ENCODE data around the gene ZNF418. TPM values are rescaled to one million over a fixed set of nuclear protein-coding genes. Genes with fewer than 3 reads are reported as not detected.

ZNF418 gene
- total RNA-seq (2012; rRNA removed): 3.8 and 4.2 TPM in 2 replicates

GRCh38 chr19:57934820-57935665 is at the start of gene ZNF418:
ZNF418 (minus strand) TSS chr19:57935402; CDS start chr19:57933822, 1,580 bp downstream.
- Histone ChIP-seq H3K4me1 (ENCODE audit: control insufficient read depth, insufficient read depth, low read length) (no peaks in the 10 kb centered on the region), H3K27me3 (ENCODE audit: control insufficient read depth, insufficient read depth, low read length) (no peaks in the 10 kb centered on the region), H3K9me3 (replicated peaks; ENCODE audit: low read length) (no peaks in the 10 kb centered on the region), H3K36me3 (ENCODE audit: insufficient read depth, low read length) (peaks cover 22% of the 10 kb centered on the region), H3K4me2 (ENCODE audit: low read length) (peak within 1 kb of the TSS; percentile 84), H3K4me3 (ENCODE audit: low read length) (peak within 1 kb of the TSS; percentile 83), H3K9ac (ENCODE audit: low read depth, low read length) (peak within 1 kb of the TSS; percentile 83)

GRCh38 chr19:57978586-57979289 is 43.5 kb upstream of the ZNF418 start:
- no peak overlapping the region for H3K4me3 ChIP-seq (ENCODE audit: low read length)
- peaks cover 79% of the 10 kb centered on the region for H3K36me3 ChIP-seq (ENCODE audit: insufficient read depth, low read length)
- H3K9ac ChIP-seq (ENCODE audit: low read depth, low read length): no peak overlapping the region
- H3K27me3 ChIP-seq (ENCODE audit: control insufficient read depth, insufficient read depth, low read length): no peaks in the 10 kb centered on the region
- H3K4me2 ChIP-seq (ENCODE audit: low read length): no peak overlapping the region
- H3K9me3 ChIP-seq (replicated peaks; ENCODE audit: low read length): peaks cover 92% of the 10 kb centered on the region
- H3K4me1 ChIP-seq (ENCODE audit: control insufficient read depth, insufficient read depth, low read length): no peaks in the 10 kb centered on the region

- H3K9me3 ChIP-seq (replicated peaks; ENCODE audit: low read length): peaks cover 71% of the 10 kb centered on the region
- no peak within 1 kb of the TSS for H3K4me2 ChIP-seq (ENCODE audit: low read length)
Measured at GRCh38 chr19:57974434-57974833, 39.2 kb upstream of the ZNF418 start, which contains the start of gene C19orf18. C19orf18 (minus strand) TSS chr19:57974534; CDS start chr19:57974432, 102 bp downstream.

DNA sequence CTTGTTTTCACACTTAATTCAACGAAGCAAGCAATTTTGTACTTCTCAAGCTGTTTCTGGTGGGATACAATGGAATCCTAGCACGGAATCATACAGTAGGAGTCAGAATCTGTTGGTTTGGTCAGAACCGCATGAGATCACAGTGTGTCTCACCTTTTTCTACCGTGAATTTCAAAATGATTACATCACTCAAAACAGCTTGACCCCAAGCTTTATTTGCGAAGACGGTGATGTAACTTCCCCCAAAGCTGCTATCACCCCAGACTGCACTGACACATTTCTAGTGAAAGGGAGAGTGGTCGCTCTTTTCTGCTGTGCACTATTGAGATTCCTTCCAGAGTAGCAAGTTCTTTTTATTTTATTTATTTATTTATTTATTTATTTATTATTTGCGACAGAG is 29.6 kb upstream of the ZNF418 start:
- H3K36me3 ChIP-seq (ENCODE audit: insufficient read depth, low read length): no peaks in the 10 kb centered on the region
- H3K4me2 ChIP-seq (ENCODE audit: low read length): no peak overlapping the region
- no peaks in the 10 kb centered on the region for H3K27me3 ChIP-seq (ENCODE audit: control insufficient read depth, insufficient read depth, low read length)
- no peak overlapping the region for H3K9ac ChIP-seq (ENCODE audit: low read depth, low read length)
- H3K9me3 ChIP-seq (replicated peaks; ENCODE audit: low read length): peaks cover 25% of the 10 kb centered on the region
- H3K4me3 ChIP-seq (ENCODE audit: low read length): no peak overlapping the region
- H3K4me1 ChIP-seq (ENCODE audit: control insufficient read depth, insufficient read depth, low read length): no peaks in the 10 kb centered on the region

More at GRCh38 chr19:57974434-57974833, 39.2 kb upstream of the ZNF418 start, which contains the start of gene C19orf18:
- H3K36me3 ChIP-seq (ENCODE audit: insufficient read depth, low read length): peaks cover 39% of the 10 kb centered on the region
- no peaks in the 10 kb centered on the region for H3K27me3 ChIP-seq (ENCODE audit: control insufficient read depth, insufficient read depth, low read length)
- H3K4me3 ChIP-seq (ENCODE audit: low read length): no peak within 1 kb of the TSS
- no peaks in the 10 kb centered on the region for H3K4me1 ChIP-seq (ENCODE audit: control insufficient read depth, insufficient read depth, low read length)
- H3K9ac ChIP-seq (ENCODE audit: low read depth, low read length): no peak within 1 kb of the TSS

DNA sequence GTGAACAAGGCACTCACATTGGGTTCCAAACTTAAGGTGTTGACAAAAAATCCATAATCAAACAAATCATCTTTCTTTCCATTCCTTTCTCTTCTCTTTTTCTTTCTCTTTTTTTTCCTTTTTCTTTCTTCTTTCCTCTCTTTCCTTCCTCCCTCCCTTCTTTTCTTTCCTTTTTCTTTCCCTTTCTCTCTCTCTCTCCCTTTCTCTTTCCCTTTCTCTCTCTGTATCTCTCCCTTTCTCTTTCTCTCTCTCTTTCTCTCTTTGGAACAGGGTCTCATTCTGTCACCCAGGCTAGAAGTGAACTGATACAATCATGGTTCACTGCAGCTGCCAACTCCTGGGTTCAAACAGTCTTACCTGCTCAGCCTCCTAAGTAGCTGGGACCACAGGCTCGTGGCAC is 26.6 kb upstream of the ZNF418 start:
- no peak overlapping the region for H3K4me2 ChIP-seq (ENCODE audit: low read length)
- H3K4me3 ChIP-seq (ENCODE audit: low read length): no peak overlapping the region
- no peaks in the 10 kb centered on the region for H3K27me3 ChIP-seq (ENCODE audit: control insufficient read depth, insufficient read depth, low read length)
- no peak overlapping the region for H3K9ac ChIP-seq (ENCODE audit: low read depth, low read length)
- no peaks in the 10 kb centered on the region for H3K36me3 ChIP-seq (ENCODE audit: insufficient read depth, low read length)
- H3K4me1 ChIP-seq (ENCODE audit: control insufficient read depth, insufficient read depth, low read length): no peaks in the 10 kb centered on the region
- peaks cover 13% of the 10 kb centered on the region for H3K9me3 ChIP-seq (replicated peaks; ENCODE audit: low read length)

GRCh38 chr19:57954996-57955395 is 19.8 kb upstream of the ZNF418 start:
- Histone ChIP-seq H3K4me2 (ENCODE audit: low read length) (no peak overlapping the region), H3K9ac (ENCODE audit: low read depth, low read length) (no peak overlapping the region), H3K4me1 (ENCODE audit: control insufficient read depth, insufficient read depth, low read length) (no peaks in the 10 kb centered on the region), H3K36me3 (ENCODE audit: insufficient read depth, low read length) (no peaks in the 10 kb centered on the region), H3K9me3 (replicated peaks; ENCODE audit: low read length) (peaks cover 6% of the 10 kb centered on the region), H3K27me3 (ENCODE audit: control insufficient read depth, insufficient read depth, low read length) (no peaks in the 10 kb centered on the region), H3K4me3 (ENCODE audit: low read length) (no peak overlapping the region)

DNA sequence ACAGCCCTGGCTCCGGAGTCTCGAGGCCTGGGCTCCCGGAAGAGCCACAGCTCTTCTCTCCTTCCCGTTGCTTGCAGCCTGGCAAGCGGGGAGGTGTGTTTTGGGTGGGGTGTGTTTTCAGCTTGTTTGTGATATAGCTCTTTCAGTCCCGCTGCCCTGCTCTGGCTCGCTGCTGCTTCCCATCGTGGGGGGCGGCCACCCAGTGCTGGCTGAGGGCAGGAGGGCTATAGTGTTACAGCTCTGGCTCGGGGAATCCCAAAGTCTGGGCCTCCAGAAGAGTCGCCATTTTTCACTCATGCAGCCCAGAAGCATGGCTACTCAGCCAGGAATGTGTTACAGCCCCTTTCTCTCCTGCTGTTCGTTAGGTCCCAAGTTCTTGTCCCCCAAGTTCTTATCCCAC is 14.5 kb upstream of the ZNF418 start:
- Histone ChIP-seq H3K4me3 (ENCODE audit: low read length) (no peak overlapping the region), H3K36me3 (ENCODE audit: insufficient read depth, low read length) (no peaks in the 10 kb centered on the region), H3K27me3 (ENCODE audit: control insufficient read depth, insufficient read depth, low read length) (no peaks in the 10 kb centered on the region), H3K4me1 (ENCODE audit: control insufficient read depth, insufficient read depth, low read length) (peaks cover 8% of the 10 kb centered on the region), H3K9me3 (replicated peaks; ENCODE audit: low read length) (peaks cover 16% of the 10 kb centered on the region), H3K4me2 (ENCODE audit: low read length) (no peak overlapping the region), H3K9ac (ENCODE audit: low read depth, low read length) (no peak overlapping the region)

- no peak overlapping the region for H3K4me3 ChIP-seq (ENCODE audit: low read length)
- no peaks in the 10 kb centered on the region for H3K36me3 ChIP-seq (ENCODE audit: insufficient read depth, low read length)
- H3K27me3 ChIP-seq (ENCODE audit: control insufficient read depth, insufficient read depth, low read length): no peaks in the 10 kb centered on the region
- no peak overlapping the region for H3K9ac ChIP-seq (ENCODE audit: low read depth, low read length)
- peaks cover 8% of the 10 kb centered on the region for H3K4me1 ChIP-seq (ENCODE audit: control insufficient read depth, insufficient read depth, low read length)
- no peak overlapping the region for H3K4me2 ChIP-seq (ENCODE audit: low read length)
- peaks cover 16% of the 10 kb centered on the region for H3K9me3 ChIP-seq (replicated peaks; ENCODE audit: low read length)
Measured at GRCh38 chr19:57949296-57949695, 14.1 kb upstream of the ZNF418 start.

GRCh38 chr19:57947419-57948134 is 12.4 kb upstream of the ZNF418 start, which contains the start of gene ZNF256:
ZNF256 (minus strand) TSS chr19:57947706; CDS start chr19:57947474, 232 bp downstream.
- Histone ChIP-seq H3K9me3 (replicated peaks; ENCODE audit: low read length) (peaks cover 14% of the 10 kb centered on the region), H3K4me2 (ENCODE audit: low read length) (peak within 1 kb of the TSS; percentile 85), H3K4me1 (ENCODE audit: control insufficient read depth, insufficient read depth, low read length) (peaks cover 8% of the 10 kb centered on the region), H3K9ac (ENCODE audit: low read depth, low read length) (peak within 1 kb of the TSS; percentile 90), H3K27me3 (ENCODE audit: control insufficient read depth, insufficient read depth, low read length) (no peaks in the 10 kb centered on the region), H3K36me3 (ENCODE audit: insufficient read depth, low read length) (peaks cover 11% of the 10 kb centered on the region), H3K4me3 (ENCODE audit: low read length) (peak within 1 kb of the TSS; percentile 81)

DNA sequence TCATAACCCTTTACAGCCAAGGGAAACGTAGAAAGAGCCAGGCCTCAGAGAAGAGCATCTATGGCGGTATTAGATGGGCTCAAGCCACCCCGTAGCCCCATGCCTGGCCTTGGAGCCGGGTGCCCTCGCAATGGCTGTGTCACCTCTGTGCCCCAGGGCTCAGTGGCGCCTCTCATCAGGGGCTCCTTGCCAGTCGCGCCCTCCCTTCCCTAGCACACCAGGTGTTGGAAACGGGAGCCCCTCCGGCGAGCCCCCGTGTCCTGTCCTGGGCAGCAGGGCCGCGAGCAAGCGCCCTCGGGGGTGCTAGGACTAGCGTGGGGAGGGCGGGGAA is 11.9 kb upstream of the ZNF418 start:
- Histone ChIP-seq H3K4me2 (ENCODE audit: low read length) (peak overlapping the region; percentile 85), H3K4me1 (ENCODE audit: control insufficient read depth, insufficient read depth, low read length) (peaks cover 8% of the 10 kb centered on the region), H3K9ac (ENCODE audit: low read depth, low read length) (peak overlapping the region; percentile 90), H3K4me3 (ENCODE audit: low read length) (peak overlapping the region; percentile 81), H3K36me3 (ENCODE audit: insufficient read depth, low read length) (peaks cover 16% of the 10 kb centered on the region), H3K27me3 (ENCODE audit: control insufficient read depth, insufficient read depth, low read length) (no peaks in the 10 kb centered on the region), H3K9me3 (replicated peaks; ENCODE audit: low read length) (peaks cover 19% of the 10 kb centered on the region)

GRCh38 chr19:57946316-57946715 is 11.1 kb upstream of the ZNF418 start:
- Histone ChIP-seq H3K4me1 (ENCODE audit: control insufficient read depth, insufficient read depth, low read length) (peaks cover 8% of the 10 kb centered on the region), H3K9ac (ENCODE audit: low read depth, low read length) (peak overlapping the region; percentile 90), H3K4me2 (ENCODE audit: low read length) (peak overlapping the region; percentile 85), H3K36me3 (ENCODE audit: insufficient read depth, low read length) (peaks cover 24% of the 10 kb centered on the region), H3K27me3 (ENCODE audit: control insufficient read depth, insufficient read depth, low read length) (no peaks in the 10 kb centered on the region), H3K9me3 (replicated peaks; ENCODE audit: low read length) (peaks cover 24% of the 10 kb centered on the region), H3K4me3 (ENCODE audit: low read length) (peak overlapping the region; percentile 81)

Measured in skeletal muscle satellite cell (primary cell).